GM18526 (cell line): ENCODE results near the gene TMEM163.

Experiments used
- POLR2A ChIP-seq: IDR thresholded peaks from 3 replicates; pipeline ENCODE4 v1.6.1; 2011; ENCODE audit not compliant: insufficient read length; ENCODE audit errors: extremely low read depth

TMEM163 gene

GRCh38 chr2:134663451-134664450, 55.0 kb downstream of the TMEM163 start:
- TF ChIP-seq POLR2A: no peak

GRCh38 chr2:134662751-134663150, 56.0 kb downstream of the TMEM163 start:
- no peak for TF ChIP-seq POLR2A

GRCh38 chr2:134660626-134661402, 58.0 kb downstream of the TMEM163 start:
- TF ChIP-seq POLR2A: no peak

GRCh38 chr2:134659724-134660123, 59.1 kb downstream of the TMEM163 start:
- TF ChIP-seq POLR2A: no peak

- TF ChIP-seq POLR2A: no peak
Observed at GRCh38 chr2:134657650-134658250, 61.0 kb downstream of the TMEM163 start.

GRCh38 chr2:134648586-134648985, 70.2 kb downstream of the TMEM163 start:
- no peak for TF ChIP-seq POLR2A

GRCh38 chr2:134647607-134648256, 71.1 kb downstream of the TMEM163 start:
- TF ChIP-seq POLR2A: no peak

- TF ChIP-seq POLR2A: no peak
Observed at GRCh38 chr2:134642938-134643337, 75.9 kb downstream of the TMEM163 start.

GRCh38 chr2:134640494-134640893, 78.3 kb downstream of the TMEM163 start:
- TF ChIP-seq POLR2A: no peak

- TF ChIP-seq POLR2A: no peak
Observed at GRCh38 chr2:134639265-134639664, 79.5 kb downstream of the TMEM163 start.

GRCh38 chr2:134636714-134637113, 82.1 kb downstream of the TMEM163 start:
- no peak for TF ChIP-seq POLR2A

- TF ChIP-seq POLR2A: no peak
Observed at GRCh38 chr2:134634054-134634753, 84.6 kb downstream of the TMEM163 start.

- no peak for TF ChIP-seq POLR2A
Observed at GRCh38 chr2:134630504-134631159, 88.2 kb downstream of the TMEM163 start.

GRCh38 chr2:134628453-134628852, 90.3 kb downstream of the TMEM163 start:
- TF ChIP-seq POLR2A: no peak
